Measurements from ENCODE around the gene IRAK3. TPM values are rescaled to one million over a fixed set of nuclear protein-coding genes. Genes with fewer than 3 reads are reported as not detected.
"Not testable (repeated sequence)": the region's sequence is repeated elsewhere in the genome, so short reads cannot be mapped to it uniquely, and the experiment has no call there.

IRAK3 gene
- total RNA-seq, 1 experiment from 2014 or later, result not detected

- H3K4me1 ChIP-seq (ENCODE audit: low read length), result peaks cover 5% of the 10 kb centered on the region; the same call in 1 of the 2 replicates
- H3K79me2 ChIP-seq (ENCODE audit: low read length), result no peaks in the 10 kb centered on the region
- H4K20me1 ChIP-seq (ENCODE audit: insufficient read depth, low read depth, low read length), result no peaks in the 10 kb centered on the region
- H3K9me3 ChIP-seq (ENCODE audit: low read length), result no peaks in the 10 kb centered on the region
- H3K4me3 ChIP-seq (ENCODE audit: low read length), result no peak overlapping the region
- DNase-seq, result no peak
- H3K27ac ChIP-seq (ENCODE audit: low read length), result no peak overlapping the region
- H3K27me3 ChIP-seq (ENCODE audit: low read length), result 0 out of 2 replicates have a peak, but pooled peaks cover under 1% of the 10 kb centered on the region
- H3K9ac ChIP-seq (ENCODE audit: low read length), result no peak overlapping the region
- H3K36me3 ChIP-seq (ENCODE audit: insufficient read depth, low read length), result no peaks in the 10 kb centered on the region
- no peaks in the 10 kb centered on the region for H3K9me2 ChIP-seq (replicated peaks; ENCODE audit: insufficient read depth, low read length)
- no peak overlapping the region for H3K4me2 ChIP-seq (ENCODE audit: low read depth, low read length, poor library complexity, severe bottlenecking)
- no peak overlapping the region for H2AFZ ChIP-seq (ENCODE audit: low read length)
Observed at GRCh38 chr12:66206141-66206540, 17.1 kb downstream of the IRAK3 start.

- Histone ChIP-seq H3K27me3 (ENCODE audit: low read length) (no peaks in the 10 kb centered on the region), H2AFZ (ENCODE audit: low read length) (no peak overlapping the region), H3K27ac (ENCODE audit: low read length) (no peak overlapping the region), H3K9me3 (ENCODE audit: low read length) (no peaks in the 10 kb centered on the region), H4K20me1 (ENCODE audit: insufficient read depth, low read depth, low read length) (no peaks in the 10 kb centered on the region), H3K4me3 (ENCODE audit: low read length) (no peak overlapping the region), H3K36me3 (ENCODE audit: insufficient read depth, low read length) (no peaks in the 10 kb centered on the region), H3K4me2 (ENCODE audit: low read depth, low read length, poor library complexity, severe bottlenecking) (no peak overlapping the region), H3K4me1 (ENCODE audit: low read length) (peaks cover 5% of the 10 kb centered on the region; the same call in 1 of the 2 replicates), H3K9me2 (replicated peaks; ENCODE audit: insufficient read depth, low read length) (no peaks in the 10 kb centered on the region), H3K9ac (ENCODE audit: low read length) (no peak overlapping the region), H3K79me2 (ENCODE audit: low read length) (no peaks in the 10 kb centered on the region)
- no peak for DNase-seq
Observed at GRCh38 chr12:66210840-66211239, 21.8 kb downstream of the IRAK3 start.

- H3K36me3 ChIP-seq (ENCODE audit: insufficient read depth, low read length); H4K20me1 ChIP-seq (ENCODE audit: insufficient read depth, low read depth, low read length); H3K4me3 ChIP-seq (ENCODE audit: low read length); H3K9me3 ChIP-seq (ENCODE audit: low read length); H3K27ac ChIP-seq (ENCODE audit: low read length); H3K27me3 ChIP-seq (ENCODE audit: low read length); H3K4me2 ChIP-seq (ENCODE audit: low read depth, low read length, poor library complexity, severe bottlenecking); H3K9ac ChIP-seq (ENCODE audit: low read length); DNase-seq; H2AFZ ChIP-seq (ENCODE audit: low read length); H3K79me2 ChIP-seq (ENCODE audit: low read length); H3K4me1 ChIP-seq (ENCODE audit: low read length); H3K9me2 ChIP-seq (replicated peaks; ENCODE audit: insufficient read depth, low read length): not testable (repeated sequence)
Observed at GRCh38 chr12:66211573-66211972, 22.6 kb downstream of the IRAK3 start.

GRCh38 chr12:66213011-66213410 is 24.0 kb downstream of the IRAK3 start:
- not testable (repeated sequence) for H3K4me2 ChIP-seq (ENCODE audit: low read depth, low read length, poor library complexity, severe bottlenecking); H3K79me2 ChIP-seq (ENCODE audit: low read length); H3K9me2 ChIP-seq (replicated peaks; ENCODE audit: insufficient read depth, low read length); H3K9me3 ChIP-seq (ENCODE audit: low read length); H2AFZ ChIP-seq (ENCODE audit: low read length); H3K36me3 ChIP-seq (ENCODE audit: insufficient read depth, low read length); H3K4me3 ChIP-seq (ENCODE audit: low read length); H3K27ac ChIP-seq (ENCODE audit: low read length); DNase-seq; H3K9ac ChIP-seq (ENCODE audit: low read length); H3K27me3 ChIP-seq (ENCODE audit: low read length); H4K20me1 ChIP-seq (ENCODE audit: insufficient read depth, low read depth, low read length)
- H3K4me1 ChIP-seq (ENCODE audit: low read length), result peaks cover 17% of the 10 kb centered on the region

- Histone ChIP-seq H3K79me2 (ENCODE audit: low read length) (no peaks in the 10 kb centered on the region), H3K9me3 (ENCODE audit: low read length) (no peaks in the 10 kb centered on the region), H3K9me2 (replicated peaks; ENCODE audit: insufficient read depth, low read length) (no peaks in the 10 kb centered on the region), H3K27me3 (ENCODE audit: low read length) (no peaks in the 10 kb centered on the region), H3K36me3 (ENCODE audit: insufficient read depth, low read length) (no peaks in the 10 kb centered on the region), H3K27ac (ENCODE audit: low read length) (no peak overlapping the region), H3K4me2 (ENCODE audit: low read depth, low read length, poor library complexity, severe bottlenecking) (peak overlapping the region; percentile 22), H3K4me3 (ENCODE audit: low read length) (no peak overlapping the region), H4K20me1 (ENCODE audit: insufficient read depth, low read depth, low read length) (no peaks in the 10 kb centered on the region), H3K9ac (ENCODE audit: low read length) (no peak overlapping the region), H3K4me1 (ENCODE audit: low read length) (peaks cover 13% of the 10 kb centered on the region), H2AFZ (ENCODE audit: low read length) (no peak overlapping the region)
- no peak for DNase-seq
Observed at GRCh38 chr12:66217342-66217917, 28.4 kb downstream of the IRAK3 start.

GRCh38 chr12:66228462-66228861 is 39.4 kb downstream of the IRAK3 start:
- no peaks in the 10 kb centered on the region for H3K9me2 ChIP-seq (replicated peaks; ENCODE audit: insufficient read depth, low read length)
- no peaks in the 10 kb centered on the region for H4K20me1 ChIP-seq (ENCODE audit: insufficient read depth, low read depth, low read length)
- H3K4me2 ChIP-seq (ENCODE audit: low read depth, low read length, poor library complexity, severe bottlenecking), result no peak overlapping the region
- no peak overlapping the region for H3K9ac ChIP-seq (ENCODE audit: low read length)
- DNase-seq, result no peak
- no peaks in the 10 kb centered on the region for H3K4me1 ChIP-seq (ENCODE audit: low read length)
- no peaks in the 10 kb centered on the region for H3K79me2 ChIP-seq (ENCODE audit: low read length)
- H3K36me3 ChIP-seq (ENCODE audit: insufficient read depth, low read length), result no peaks in the 10 kb centered on the region
- H2AFZ ChIP-seq (ENCODE audit: low read length), result no peak overlapping the region
- no peak overlapping the region for H3K4me3 ChIP-seq (ENCODE audit: low read length)
- H3K27me3 ChIP-seq (ENCODE audit: low read length), result no peaks in the 10 kb centered on the region
- H3K9me3 ChIP-seq (ENCODE audit: low read length), result no peaks in the 10 kb centered on the region
- no peak overlapping the region for H3K27ac ChIP-seq (ENCODE audit: low read length)

GRCh38 chr12:66232263-66232662 is 43.2 kb downstream of the IRAK3 start:
- Histone ChIP-seq H3K9me2 (replicated peaks; ENCODE audit: insufficient read depth, low read length) (no peaks in the 10 kb centered on the region), H3K36me3 (ENCODE audit: insufficient read depth, low read length) (no peaks in the 10 kb centered on the region), H3K79me2 (ENCODE audit: low read length) (no peaks in the 10 kb centered on the region), H3K4me1 (ENCODE audit: low read length) (peaks cover 6% of the 10 kb centered on the region), H3K4me2 (ENCODE audit: low read depth, low read length, poor library complexity, severe bottlenecking) (no peak overlapping the region), H3K9ac (ENCODE audit: low read length) (no peak overlapping the region), H3K4me3 (ENCODE audit: low read length) (no peak overlapping the region), H3K27me3 (ENCODE audit: low read length) (no peaks in the 10 kb centered on the region), H3K27ac (ENCODE audit: low read length) (no peak overlapping the region), H3K9me3 (ENCODE audit: low read length) (no peaks in the 10 kb centered on the region), H2AFZ (ENCODE audit: low read length) (no peak overlapping the region), H4K20me1 (ENCODE audit: insufficient read depth, low read depth, low read length) (no peaks in the 10 kb centered on the region)
- DNase-seq, result no peak

GRCh38 chr12:66234037-66234693 is 45.2 kb downstream of the IRAK3 start:
- H3K27me3 ChIP-seq (ENCODE audit: low read length); H3K79me2 ChIP-seq (ENCODE audit: low read length); H3K9ac ChIP-seq (ENCODE audit: low read length); H3K9me2 ChIP-seq (replicated peaks; ENCODE audit: insufficient read depth, low read length); H4K20me1 ChIP-seq (ENCODE audit: insufficient read depth, low read depth, low read length); H3K27ac ChIP-seq (ENCODE audit: low read length); H3K36me3 ChIP-seq (ENCODE audit: insufficient read depth, low read length); H3K9me3 ChIP-seq (ENCODE audit: low read length); H3K4me1 ChIP-seq (ENCODE audit: low read length): not testable (repeated sequence)
- Histone ChIP-seq H3K4me3 (ENCODE audit: low read length) (peak overlapping the region; percentile 43; the same call in 1 of the 2 replicates), H2AFZ (ENCODE audit: low read length) (peak overlapping the region; percentile 71; the same call in 1 of the 2 replicates), H3K4me2 (ENCODE audit: low read depth, low read length, poor library complexity, severe bottlenecking) (peak overlapping the region; percentile 56)
- peak; percentile 84 for DNase-seq

Data from Karpas-422 (cell line).